ENCODE data around the gene ARMC2. TPM values are rescaled to one million over a fixed set of nuclear protein-coding genes. Genes with fewer than 3 reads are reported as not detected.
A peak's percentile ranks its signal among the peaks of the same experiment; 100 is the strongest.

ARMC2 gene
- total RNA-seq, 1 donor from 2014 or later = 11.5 TPM

- Histone ChIP-seq H3K27me3 (no peaks in the 10 kb centered on the region), H3K4me3 (no peak overlapping the region), H3K27ac (peak overlapping the region; percentile 38), H3K4me1 (no peaks in the 10 kb centered on the region), H3K9me3 (no peaks in the 10 kb centered on the region), H3K36me3 (no peaks in the 10 kb centered on the region)
- TF ChIP-seq POLR2AphosphoS5 (IDR thresholded peaks at IDR 0.05; ENCODE audit: insufficient read depth in 1 of 2, low read depth in 1 of 2) (peak; percentile 39 to 63), CTCF (IDR thresholded peaks at IDR 0.05) (peak; percentile 90 to 99 (median 92)), POLR2A (IDR thresholded peaks at IDR 0.05) (no peak)
- DNase-seq (ENCODE audit: extremely low spot score in 2 of 2) = no peak
- intact Hi-C loops (cut with DNase I) = loop anchor here (5.0 kb wide), 1 partner anchor 293 kb away; no protein-coding TSS in a partner anchor
These were observed 12.9 kb upstream of the ARMC2 start for GRCh38 chr6:108835218-108835850.

GRCh38 chr6:108836061-108836460, 12.2 kb upstream of the ARMC2 start:
- Histone ChIP-seq H3K27ac (no peak overlapping the region), H3K27me3 (no peaks in the 10 kb centered on the region), H3K4me1 (no peaks in the 10 kb centered on the region), H3K4me3 (no peak overlapping the region), H3K36me3 (no peaks in the 10 kb centered on the region), H3K9me3 (no peaks in the 10 kb centered on the region)
- intact Hi-C loops (cut with DNase I) = loop anchor here (5.0 kb wide), 1 partner anchor 294 kb away; no protein-coding TSS in a partner anchor
- TF ChIP-seq CTCF (IDR thresholded peaks at IDR 0.05) (no peak), POLR2A (IDR thresholded peaks at IDR 0.05) (no peak), POLR2AphosphoS5 (IDR thresholded peaks at IDR 0.05; ENCODE audit: insufficient read depth in 1 of 2, low read depth in 1 of 2) (no peak)
- no peak for DNase-seq (ENCODE audit: extremely low spot score in 2 of 2)

GRCh38 chr6:108837236-108837971, 10.8 kb upstream of the ARMC2 start:
- Histone ChIP-seq H3K4me3 (no peak overlapping the region), H3K27me3 (no peaks in the 10 kb centered on the region), H3K36me3 (no peaks in the 10 kb centered on the region), H3K27ac (no peak overlapping the region), H3K9me3 (no peaks in the 10 kb centered on the region), H3K4me1 (no peaks in the 10 kb centered on the region)
- no peak for DNase-seq (ENCODE audit: extremely low spot score in 2 of 2)
- TF ChIP-seq POLR2AphosphoS5 (IDR thresholded peaks at IDR 0.05; ENCODE audit: insufficient read depth in 1 of 2, low read depth in 1 of 2) = no peak
- TF ChIP-seq CTCF (IDR thresholded peaks at IDR 0.05) = no peak
- no peak for TF ChIP-seq POLR2A (IDR thresholded peaks at IDR 0.05)
- intact Hi-C loops (cut with DNase I) = loop anchor here (5.0 kb wide), 1 partner anchor 295 kb away; no protein-coding TSS in a partner anchor

- intact Hi-C loops (cut with DNase I) = loop anchor here (5.0 kb wide), 1 partner anchor 296 kb away; no protein-coding TSS in a partner anchor
- DNase-seq (ENCODE audit: extremely low spot score in 2 of 2) = no peak
- H3K9me3 ChIP-seq = no peaks in the 10 kb centered on the region
- H3K4me3 ChIP-seq = no peak overlapping the region
- H3K36me3 ChIP-seq = no peaks in the 10 kb centered on the region
- H3K4me1 ChIP-seq = no peaks in the 10 kb centered on the region
- no peak for TF ChIP-seq POLR2AphosphoS5 (IDR thresholded peaks at IDR 0.05; ENCODE audit: insufficient read depth in 1 of 2, low read depth in 1 of 2)
- TF ChIP-seq CTCF (IDR thresholded peaks at IDR 0.05) = no peak
- TF ChIP-seq POLR2A (IDR thresholded peaks at IDR 0.05) = no peak
- no peak overlapping the region for H3K27ac ChIP-seq
- no peaks in the 10 kb centered on the region for H3K27me3 ChIP-seq
These were observed 10.0 kb upstream of the ARMC2 start for GRCh38 chr6:108838101-108838717.
